Mesendoderm (in vitro differentiated cells): ENCODE measurements around the gene TXNDC11.

Experiments used
- DNase-seq: peaks from one replicate; pipeline ENCODE4 v3.0.0; 2013
- H2AK5ac ChIP-seq: 2 replicates; pipeline ENCODE4 v1.6.1; 2013; ENCODE audit warnings: low read length, inconsistent platforms
- H2BK120ac ChIP-seq: 2 replicates; pipeline ENCODE4 v1.6.1; 2013; ENCODE audit warnings: low read depth, mild to moderate bottlenecking, low read length, moderate library complexity, mixed read lengths
- H2BK15ac ChIP-seq: replicated peaks from 2 replicates; pipeline ENCODE4 v1.6.1; 2013; ENCODE audit warnings: low read depth, mild to moderate bottlenecking, moderate library complexity
- H2BK5ac ChIP-seq: 2 replicates; pipeline ENCODE4 v1.6.1; 2013; ENCODE audit warnings: low read length, inconsistent platforms
- H3K18ac ChIP-seq: 2 replicates; pipeline ENCODE4 v1.6.1; 2013; ENCODE audit warnings: mild to moderate bottlenecking, low read length, mixed read lengths
- H3K23ac ChIP-seq: one replicate; pipeline ENCODE4 v1.6.1; 2013; ENCODE audit warnings: low read length
- H3K27ac ChIP-seq: 2 replicates; pipeline ENCODE4 v1.5.1; 2013; ENCODE audit warnings: low read depth, mild to moderate bottlenecking, inconsistent platforms, low read length, moderate library complexity
- H3K27me3 ChIP-seq: 2 replicates; pipeline ENCODE4 v1.6.1; 2013; ENCODE audit warnings: low read length, control low read depth, mild to moderate bottlenecking, inconsistent platforms; ENCODE audit not compliant: insufficient read depth, poor library complexity
- H3K36me3 ChIP-seq: 2 replicates; pipeline ENCODE4 v1.6.1; 2013; ENCODE audit warnings: low read length, inconsistent platforms; ENCODE audit not compliant: control insufficient read depth, insufficient read depth
- H3K4ac ChIP-seq: one replicate; pipeline ENCODE4 v1.6.1; 2013; ENCODE audit warnings: low read depth, mild to moderate bottlenecking, low read length, moderate library complexity
- H3K4me1 ChIP-seq: 2 replicates; pipeline ENCODE4 v1.6.1; 2013; ENCODE audit warnings: low read depth, low read length, inconsistent platforms; ENCODE audit not compliant: control insufficient read depth
- H3K4me2 ChIP-seq: 2 replicates; pipeline ENCODE4 v1.6.1; 2013; ENCODE audit warnings: low read length
- H3K4me3 ChIP-seq: 2 replicates; pipeline ENCODE4 v1.5.1; 2013; ENCODE audit warnings: mild to moderate bottlenecking, low read length
- H3K56ac ChIP-seq: one replicate; pipeline ENCODE4 v1.6.1; 2013; ENCODE audit warnings: low read length
- H3K79me1 ChIP-seq: 2 replicates; pipeline ENCODE4 v1.6.1; 2013; ENCODE audit warnings: low read length, inconsistent platforms
- H3K79me2 ChIP-seq: 2 replicates; pipeline ENCODE4 v1.6.1; 2013; ENCODE audit warnings: mild to moderate bottlenecking, low read length; ENCODE audit not compliant: control insufficient read depth, insufficient read depth
- H3K9ac ChIP-seq: 2 replicates; pipeline ENCODE4 v1.6.1; 2013; ENCODE audit warnings: low read length, inconsistent platforms
- H4K5ac ChIP-seq: one replicate; pipeline ENCODE4 v1.6.1; 2013; ENCODE audit warnings: low read length
- H4K8ac ChIP-seq: one replicate; pipeline ENCODE4 v1.6.1; 2013; ENCODE audit warnings: low read depth, mild to moderate bottlenecking, control low read depth, low read length, moderate library complexity
- WGBS: extraction: QIAGEN DNeasy Blood & Tissue Kit; methylation state at CpG from one replicate; pipeline ENCODE4 v1.1.7; 2013; ENCODE audit warnings: low lambda C conversion rate, missing lambda C conversion rate; ENCODE audit not compliant: insufficient coverage; ENCODE audit errors: extremely low coverage; 5-methylcytosine and 5-hydroxymethylcytosine counted together

Gene TXNDC11

GRCh38 chr16:11679941-11680911 is 62.4 kb downstream of the TXNDC11 start:
- H4K8ac ChIP-seq: no peak overlapping the region
- H3K4me2 ChIP-seq: no peak overlapping the region
- H3K4ac ChIP-seq: no peak overlapping the region
- H3K79me1 ChIP-seq: peaks cover 2% of the 10 kb centered on the region
- H3K27me3 ChIP-seq: no peaks in the 10 kb centered on the region
- H2AK5ac ChIP-seq: no peak overlapping the region
- H3K9ac ChIP-seq: no peak overlapping the region
- peaks cover 16% of the 10 kb centered on the region for H3K36me3 ChIP-seq
- no peaks in the 10 kb centered on the region for H3K79me2 ChIP-seq
- no peak overlapping the region for H2BK5ac ChIP-seq
- no peak for DNase-seq
- no peak overlapping the region for H4K5ac ChIP-seq
- no peaks in the 10 kb centered on the region for H3K4me1 ChIP-seq
- no peak overlapping the region for H2BK120ac ChIP-seq
- no peak overlapping the region for H3K27ac ChIP-seq
- no peak overlapping the region for H3K56ac ChIP-seq
- WGBS: no CpG with 5 or more reads among the region's 12 CpGs
- no peak overlapping the region for H3K18ac ChIP-seq
- H2BK15ac ChIP-seq: no peak overlapping the region
- H3K23ac ChIP-seq: no peak overlapping the region
- H3K4me3 ChIP-seq: no peak overlapping the region

- no peak for DNase-seq
- Histone ChIP-seq H2BK120ac (no peak overlapping the region), H3K4me2 (no peak overlapping the region), H4K5ac (no peak overlapping the region), H3K4me1 (no peaks in the 10 kb centered on the region), H3K27me3 (no peaks in the 10 kb centered on the region), H3K56ac (no peak overlapping the region), H2BK5ac (no peak overlapping the region), H3K23ac (no peak overlapping the region), H2AK5ac (no peak overlapping the region), H3K4ac (no peak overlapping the region), H4K8ac (no peak overlapping the region), H3K9ac (no peak overlapping the region), H3K4me3 (no peak overlapping the region), H3K18ac (no peak overlapping the region), H3K79me2 (peaks cover 6% of the 10 kb centered on the region), H3K36me3 (peaks cover 16% of the 10 kb centered on the region), H3K79me1 (peaks cover 5% of the 10 kb centered on the region), H2BK15ac (no peak overlapping the region), H3K27ac (no peak overlapping the region)
- no CpG with 5 or more reads among the region's 13 CpGs for WGBS
Measured at GRCh38 chr16:11679250-11679649, 63.4 kb downstream of the TXNDC11 start.

- H4K8ac ChIP-seq: no peak overlapping the region
- H3K23ac ChIP-seq: no peak overlapping the region
- no peak overlapping the region for H3K27ac ChIP-seq
Measured at GRCh38 chr16:11677959-11678881, 64.4 kb downstream of the TXNDC11 start.

GRCh38 chr16:11677451-11677951 is 65.2 kb downstream of the TXNDC11 start:
- no peak overlapping the region for H3K56ac ChIP-seq
- H3K36me3 ChIP-seq: peaks cover 14% of the 10 kb centered on the region
- H3K79me1 ChIP-seq: peaks cover 13% of the 10 kb centered on the region
- H2BK15ac ChIP-seq: no peak overlapping the region
- no peaks in the 10 kb centered on the region for H3K27me3 ChIP-seq
- H2BK120ac ChIP-seq: no peak overlapping the region
- no peak overlapping the region for H3K4me2 ChIP-seq
- H3K4me1 ChIP-seq: no peaks in the 10 kb centered on the region
- peaks cover 16% of the 10 kb centered on the region for H3K79me2 ChIP-seq
- H3K23ac ChIP-seq: no peak overlapping the region
- no peak overlapping the region for H2BK5ac ChIP-seq
- no peak for DNase-seq
- no CpG with 5 or more reads among the region's 9 CpGs for WGBS
- H3K4me3 ChIP-seq: no peak overlapping the region
- no peak overlapping the region for H3K27ac ChIP-seq
- H4K8ac ChIP-seq: no peak overlapping the region
- H3K4ac ChIP-seq: no peak overlapping the region
- no peak overlapping the region for H4K5ac ChIP-seq
- no peak overlapping the region for H3K9ac ChIP-seq
- H3K18ac ChIP-seq: no peak overlapping the region
- H2AK5ac ChIP-seq: no peak overlapping the region

More at GRCh38 chr16:11677959-11678881, 64.4 kb downstream of the TXNDC11 start:
- Histone ChIP-seq H3K79me2 (peaks cover 13% of the 10 kb centered on the region), H2BK15ac (no peak overlapping the region), H2AK5ac (no peak overlapping the region), H2BK5ac (no peak overlapping the region), H3K27me3 (no peaks in the 10 kb centered on the region), H3K36me3 (peaks cover 16% of the 10 kb centered on the region), H3K4me2 (no peak overlapping the region), H4K5ac (no peak overlapping the region), H3K18ac (no peak overlapping the region), H2BK120ac (no peak overlapping the region), H3K9ac (no peak overlapping the region), H3K4me3 (no peak overlapping the region), H3K56ac (no peak overlapping the region), H3K4me1 (no peaks in the 10 kb centered on the region), H3K4ac (no peak overlapping the region), H3K79me1 (peaks cover 8% of the 10 kb centered on the region)
- DNase-seq: no peak
- WGBS: no CpG with 5 or more reads among the region's 18 CpGs

GRCh38 chr16:11676799-11677198 is 65.9 kb downstream of the TXNDC11 start:
- Histone ChIP-seq H3K9ac (no peak overlapping the region), H3K79me2 (peaks cover 23% of the 10 kb centered on the region), H3K4me1 (no peaks in the 10 kb centered on the region), H3K79me1 (peaks cover 19% of the 10 kb centered on the region), H2BK5ac (no peak overlapping the region), H4K8ac (no peak overlapping the region), H3K23ac (no peak overlapping the region), H2BK15ac (no peak overlapping the region), H3K27ac (peak overlapping the region; percentile 1), H3K36me3 (peaks cover 14% of the 10 kb centered on the region), H3K4me3 (no peak overlapping the region), H2BK120ac (no peak overlapping the region), H4K5ac (no peak overlapping the region), H3K56ac (no peak overlapping the region), H3K27me3 (no peaks in the 10 kb centered on the region), H3K4ac (no peak overlapping the region), H3K18ac (no peak overlapping the region), H2AK5ac (no peak overlapping the region), H3K4me2 (no peak overlapping the region)
- no peak for DNase-seq
- no CpG with 5 or more reads among the region's 14 CpGs for WGBS
